Thyroid gland (tissue), 4 donors: ENCODE results near the gene RDH13. TPM values are rescaled to one million over a fixed set of nuclear protein-coding genes. Genes with fewer than 3 reads are reported as not detected.
"Not testable (repeated sequence)": the region's sequence is repeated elsewhere in the genome, so short reads cannot be mapped to it uniquely, and the experiment has no call there.

Experiments
- DNase-seq, 2 donors: peaks; one replicate each; pipeline ENCODE4 v3.0.0-alpha.2; 2019
- H3K27ac ChIP-seq, 3 donors: fragments of 200-600 bp; sonication (generic); 1 replicate in 2 of 3; 2 replicates in 1 of 3; pipeline ENCODE4 v1.5.1; 2016 to 2019; ENCODE audit warnings: mild to moderate bottlenecking in 1 of 3, moderate library complexity in 1 of 3
- H3K27me3 ChIP-seq: fragments of 200-600 bp; sonication (generic); one replicate; pipeline ENCODE4 v1.5.1; 2019
- H3K36me3 ChIP-seq, 2 donors: fragments of 200-600 bp; sonication (generic); one replicate each; pipeline ENCODE4 v1.5.1; 2016 to 2019
- H3K4me1 ChIP-seq, 2 donors: fragments of 200-600 bp; sonication (generic); one replicate each; pipeline ENCODE4 v1.5.1; 2017 to 2019
- H3K4me3 ChIP-seq, 3 donors: fragments of 200-600 bp; sonication (generic); replicated peaks in 1 of 3; 1 replicate in 2 of 3; 2 replicates in 1 of 3; pipeline ENCODE4 v1.5.1; 2016; ENCODE audit warnings: mild to moderate bottlenecking in 1 of 3
- H3K9me3 ChIP-seq: fragments of 200-600 bp; sonication (generic); one replicate; pipeline ENCODE4 v1.5.1; 2017
- CTCF ChIP-seq, 6 experiments: fragments of 200-600 bp in 3 of 6; fragments of 450-650 bp in 3 of 6; sonication (generic) in 3 of 6; IDR thresholded peaks; one replicate each; pipeline ENCODE4 v1.5.1; 2016 to 2019; ENCODE audit warnings: antibody characterized with exemption in 6 of 6, mild to moderate bottlenecking in 2 of 6, inconsistent platforms in 1 of 6, moderate library complexity in 1 of 6
- POLR2A ChIP-seq, 2 donors: fragments of 450-650 bp; IDR thresholded peaks; one replicate each; pipeline ENCODE4 v1.6.1; 2017; ENCODE audit warnings: antibody characterized with exemption in 2 of 2, mild to moderate bottlenecking in 2 of 2, moderate library complexity in 1 of 2
- WGBS, 2 donors: methylation state at CpG; one replicate each; pipeline ENCODE4 v1.1.5; 2017; 5-methylcytosine and 5-hydroxymethylcytosine counted together
- intact Hi-C: fragments of 100-400 bp; cut with DNase I; formaldehyde crosslinking; loops from one replicate; pipeline ENCODE4 v1.15.1; 2023
- total RNA-seq, 4 donors: library from RNA; depleted of rRNA; stranded (reverse); fragments of >200 nt; gene quantifications; one replicate each; pipeline ENCODE4 v1.2.3, GENCODE V29; 2016

RDH13 gene, protein sequence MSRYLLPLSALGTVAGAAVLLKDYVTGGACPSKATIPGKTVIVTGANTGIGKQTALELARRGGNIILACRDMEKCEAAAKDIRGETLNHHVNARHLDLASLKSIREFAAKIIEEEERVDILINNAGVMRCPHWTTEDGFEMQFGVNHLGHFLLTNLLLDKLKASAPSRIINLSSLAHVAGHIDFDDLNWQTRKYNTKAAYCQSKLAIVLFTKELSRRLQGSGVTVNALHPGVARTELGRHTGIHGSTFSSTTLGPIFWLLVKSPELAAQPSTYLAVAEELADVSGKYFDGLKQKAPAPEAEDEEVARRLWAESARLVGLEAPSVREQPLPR
- 10 to 100 TPM; 35.7 to 44.1 (median 38.3) TPM for total RNA-seq

DNA sequence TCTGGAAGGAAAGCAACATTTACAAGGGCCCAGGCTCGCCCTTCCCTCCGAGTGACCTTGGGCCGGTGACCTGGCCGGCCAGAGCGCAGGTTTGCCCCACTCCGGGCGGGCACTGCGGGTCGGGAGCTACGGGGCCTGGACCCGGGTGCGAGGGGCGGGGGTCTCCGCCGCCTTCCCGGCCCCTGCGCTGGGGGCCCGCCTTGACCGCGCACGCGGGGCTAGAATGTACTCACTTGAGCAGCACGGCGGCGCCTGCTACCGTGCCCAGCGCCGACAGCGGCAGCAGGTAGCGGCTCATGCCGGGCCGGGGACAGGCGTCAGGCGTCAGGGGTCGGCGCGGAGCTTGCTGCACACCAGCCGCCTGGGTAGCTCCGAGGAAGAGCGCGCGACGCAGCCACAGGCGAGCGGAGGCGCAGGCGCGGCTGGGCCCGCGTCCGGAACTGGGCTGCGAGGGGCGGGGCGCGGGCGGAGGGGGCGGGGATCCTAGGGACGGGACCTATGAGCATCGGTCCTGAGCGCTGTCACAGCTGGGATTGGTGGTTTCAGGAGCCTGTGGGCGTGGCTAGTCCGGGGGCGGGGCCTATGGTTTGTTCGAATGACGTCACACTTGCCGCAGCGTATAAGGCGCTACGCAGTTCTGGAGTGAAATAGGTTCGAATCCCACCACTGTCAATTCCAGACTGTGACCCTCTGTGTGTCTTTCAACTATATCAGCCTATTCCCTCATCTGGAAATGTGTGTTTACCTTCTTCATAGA lies at the start of gene RDH13:
TSS of gene RDH13 (minus strand) at position 414 of the 757 bp plus-strand sequence. CDS start at position 298, 116 bp downstream.
- no peak for TF ChIP-seq CTCF (IDR thresholded peaks at IDR 0.05)
- peak in 1 of 2 donors; percentile 52 for TF ChIP-seq POLR2A (IDR thresholded peaks at IDR 0.05)
- 2 to 6% methylated on average over 11 to 26 of the region's 70 CpGs for WGBS, 2 donors
- H3K36me3 ChIP-seq = peaks cover 2 to 6% of the 10 kb centered on the region in 2 donors
- no peaks in the 10 kb centered on the region for H3K9me3 ChIP-seq
- peak within 1 kb of the TSS; percentile 63 to 83 (median 83) for H3K27ac ChIP-seq
- intact Hi-C loops = no loop called here
- DNase-seq = peak; percentile 98
- H3K4me3 ChIP-seq = peak within 1 kb of the TSS; percentile 69 to 95 (median 70)
- peaks cover 7 to 12% of the 10 kb centered on the region in 2 donors for H3K4me1 ChIP-seq
- no peaks in the 10 kb centered on the region for H3K27me3 ChIP-seq

DNA sequence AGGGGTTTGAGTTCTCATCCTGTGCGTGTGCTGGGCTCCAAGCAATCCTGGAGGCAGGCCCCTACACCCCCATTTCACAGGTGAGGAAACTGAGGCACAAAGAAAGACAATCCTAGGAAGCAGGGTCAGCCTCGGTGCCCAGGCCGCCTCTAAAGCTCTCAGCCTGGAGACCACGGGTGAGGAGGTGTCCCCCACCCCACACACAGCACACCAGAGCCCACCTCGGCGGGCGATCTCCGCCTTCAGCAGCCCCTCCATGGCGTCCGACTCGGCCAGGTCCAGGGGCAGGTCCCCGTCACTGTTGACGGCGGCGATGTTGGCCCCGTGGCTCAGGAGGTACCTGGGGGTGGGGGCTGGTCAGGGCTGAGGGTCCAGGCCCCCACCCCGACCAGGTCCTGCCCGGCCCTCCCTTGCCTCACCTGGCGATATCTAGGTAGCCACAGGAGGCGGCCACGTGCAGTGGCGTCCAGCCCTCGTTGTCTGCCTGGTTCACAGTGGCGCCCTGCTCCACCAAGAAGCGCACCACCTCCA lies 49.4 kb upstream of the RDH13 start:
- Histone ChIP-seq H3K4me1 (peaks cover 36 to 42% of the 10 kb centered on the region in 2 donors), H3K36me3 (peaks cover 5 to 9% of the 10 kb centered on the region in 2 donors), H3K27ac (peak overlapping the region; percentile 85 to 94 (median 85)), H3K4me3 (no peak overlapping the region), H3K9me3 (no peaks in the 10 kb centered on the region), H3K27me3 (no peaks in the 10 kb centered on the region)
- intact Hi-C loops = no loop called here
- no peak for DNase-seq
- 93 to 95% methylated on average over 11 to 12 of the region's 25 CpGs for WGBS, 2 donors
- TF ChIP-seq CTCF (IDR thresholded peaks at IDR 0.05) (no peak), POLR2A (IDR thresholded peaks at IDR 0.05) (no peak)

GRCh38 chr19:55111238-55111831 lies 48.4 kb upstream of the RDH13 start:
- intact Hi-C loops = no loop called here
- WGBS, 2 donors = 69 to 89% methylated on average over 21 of the region's 21 CpGs

DNA sequence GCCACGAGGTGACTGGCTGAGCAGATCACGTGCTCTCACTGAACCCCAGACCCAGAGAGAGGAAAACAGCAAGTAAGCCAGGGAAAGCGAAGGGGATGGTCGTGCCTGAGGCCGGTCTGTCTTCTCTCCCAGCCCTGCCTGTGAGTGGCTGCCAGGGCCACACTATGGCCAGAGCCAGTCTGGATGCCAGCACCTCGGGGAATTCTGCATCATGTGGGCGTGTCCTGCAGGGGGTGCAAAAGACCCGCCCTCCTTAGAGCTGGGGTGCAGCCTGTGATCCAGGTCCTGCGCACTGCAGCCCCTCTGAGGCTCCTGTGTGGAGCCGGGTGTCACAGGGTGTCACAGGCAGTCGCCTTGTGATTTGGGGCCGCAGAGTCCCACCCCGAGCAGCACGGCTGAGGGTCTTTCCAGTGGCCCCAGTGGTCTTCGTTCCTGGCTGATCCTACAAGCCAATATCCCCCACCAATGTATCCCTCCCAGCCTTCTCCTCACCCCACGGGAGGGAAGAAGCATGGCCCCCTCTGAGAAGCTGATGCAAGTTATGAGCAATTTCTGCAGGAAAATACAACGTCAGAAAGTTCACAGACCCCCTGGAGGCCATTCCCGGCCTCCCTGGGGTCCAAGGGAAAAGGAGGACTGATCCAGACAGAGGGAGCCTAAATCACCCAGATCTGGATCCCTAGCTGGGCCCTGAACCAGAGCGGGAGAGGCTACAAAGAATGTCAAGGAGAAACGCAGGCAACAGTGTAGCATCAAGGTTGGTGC lies 46.8 kb upstream of the RDH13 start:
- Histone ChIP-seq H3K4me1 (peaks cover 16 to 22% of the 10 kb centered on the region in 2 donors), H3K27ac (no peak overlapping the region), H3K36me3 (peaks cover 5 to 9% of the 10 kb centered on the region in 2 donors), H3K4me3 (no peak overlapping the region), H3K9me3 (no peaks in the 10 kb centered on the region), H3K27me3 (no peaks in the 10 kb centered on the region)
- WGBS, 2 donors = 87 to 89% methylated on average over 12 to 19 of the region's 20 CpGs
- intact Hi-C loops = no loop called here
- DNase-seq = no peak
- TF ChIP-seq POLR2A (IDR thresholded peaks at IDR 0.05) (no peak), CTCF (IDR thresholded peaks at IDR 0.05) (no peak)

More at GRCh38 chr19:55111238-55111831, 48.4 kb upstream of the RDH13 start:
- Histone ChIP-seq H3K4me1 (peaks cover 30 to 39% of the 10 kb centered on the region in 2 donors), H3K36me3 (peaks cover 5 to 9% of the 10 kb centered on the region in 2 donors), H3K4me3 (no peak overlapping the region), H3K9me3 (no peaks in the 10 kb centered on the region), H3K27ac (peak overlapping the region in 1 of 3 donors; percentile 94), H3K27me3 (no peaks in the 10 kb centered on the region)
- no peak for DNase-seq
- TF ChIP-seq CTCF (IDR thresholded peaks at IDR 0.05) (no peak), POLR2A (IDR thresholded peaks at IDR 0.05) (no peak)

DNA sequence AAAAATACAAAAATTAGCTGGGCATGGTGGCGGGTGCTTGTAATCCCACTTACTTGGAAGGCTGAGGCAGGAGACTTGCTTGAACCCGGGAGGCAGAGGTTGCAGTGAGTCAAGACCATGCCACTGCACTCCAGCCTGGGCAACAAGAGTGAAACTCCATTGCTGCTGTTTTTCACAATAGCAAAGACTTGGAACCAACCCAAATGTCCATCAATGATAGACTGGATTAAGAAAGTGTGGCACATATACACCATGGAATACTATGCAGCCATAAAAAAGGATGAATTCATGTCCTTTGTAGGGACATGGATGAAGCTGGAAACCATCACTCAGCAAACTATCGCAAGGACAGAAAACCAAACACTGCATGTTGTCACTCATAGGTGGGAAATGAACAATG lies 44.3 kb upstream of the RDH13 start:
- H3K36me3 ChIP-seq = peaks cover 12% of the 10 kb centered on the region in 2 donors
- H3K27me3 ChIP-seq, H3K4me3 ChIP-seq, DNase-seq, H3K4me1 ChIP-seq, intact Hi-C loops, H3K27ac ChIP-seq, H3K9me3 ChIP-seq: not testable (repeated sequence)
- 95 to 100% methylated on average over 3 of the region's 3 CpGs for WGBS, 2 donors
